Measurements from ENCODE around the gene SAA4. TPM values are rescaled to one million over a fixed set of nuclear protein-coding genes. Genes with fewer than 3 reads are reported as not detected.

SAA4 gene, protein sequence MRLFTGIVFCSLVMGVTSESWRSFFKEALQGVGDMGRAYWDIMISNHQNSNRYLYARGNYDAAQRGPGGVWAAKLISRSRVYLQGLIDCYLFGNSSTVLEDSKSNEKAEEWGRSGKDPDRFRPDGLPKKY
- total RNA-seq (2021; ENCODE audit: unreplicated experiment) (not detected), Bru-seq, nascent RNA (percentile 10 among the genes with signal in this experiment), BruChase-seq, experiment 1, labeled RNA remaining after a 6-hour chase (percentile 36 among the genes with signal in this experiment), BruChase-seq, experiment 2, labeled RNA remaining after a 2-hour chase (not detected)
- not detected in 2 replicates for polyA plus RNA-seq (2012)
- long read RNA-seq: 0 reads

DNA sequence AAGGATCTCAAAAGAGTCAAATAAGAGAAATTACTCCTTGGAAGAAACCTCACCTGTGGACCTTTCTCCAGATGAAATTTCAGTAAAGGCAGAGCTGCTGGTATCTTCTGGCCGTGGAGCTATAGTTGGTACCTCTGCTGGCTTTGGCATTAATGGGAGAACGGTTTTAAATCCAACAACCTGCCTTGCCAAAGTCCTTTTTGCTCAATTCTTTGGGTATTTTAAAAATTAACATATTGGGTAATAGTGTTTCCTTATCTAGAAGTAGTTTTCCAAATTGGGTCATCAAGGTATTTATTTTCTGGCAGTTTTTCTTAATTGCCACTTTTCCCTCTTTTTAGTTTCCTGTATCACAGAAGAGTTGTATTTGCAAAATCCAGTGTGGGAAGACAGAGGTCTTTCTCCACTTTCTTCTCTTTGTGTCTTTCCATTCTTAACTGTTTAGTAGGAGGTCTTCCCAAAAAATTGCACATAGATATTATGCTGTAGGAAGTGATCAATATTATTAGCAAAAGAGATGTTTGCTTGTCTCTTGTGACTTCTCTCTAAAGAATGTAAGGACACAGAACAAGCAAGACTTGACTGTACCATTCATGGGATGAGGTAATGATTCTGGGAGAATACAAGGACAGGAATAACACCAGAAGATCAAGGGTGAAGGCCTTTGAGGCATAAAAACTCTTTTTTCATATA is at the start of gene SAA4:
Gene SAA4, minus strand, starts transcription at position 139 of the 693 bp plus-strand sequence. CDS start 876 bp downstream, outside the sequence.
- Histone ChIP-seq H3K9me3 (ENCODE audit: control insufficient read depth in 1 of 2, insufficient read depth in 1 of 2, low read depth in 1 of 2, low read length in 2 of 2) (no peaks in the 10 kb centered on the region), H3K36me3 (ENCODE audit: control insufficient read depth in 1 of 2, insufficient read depth in 2 of 2, low read length in 2 of 2) (no peaks in the 10 kb centered on the region), H2AFZ (ENCODE audit: low read depth, low read length, poor library complexity, severe bottlenecking) (no peak within 1 kb of the TSS), H3K27ac (ENCODE audit: low read depth, low read length) (no peak within 1 kb of the TSS), H3K4me3 (replicated peaks in 1 of 2; ENCODE audit: low read depth in 1 of 2, low read length in 2 of 2) (no peak within 1 kb of the TSS), H4K20me1 (ENCODE audit: insufficient read depth) (no peaks in the 10 kb centered on the region), H3K9ac (ENCODE audit: low read length) (no peak within 1 kb of the TSS), H3K27me3 (ENCODE audit: insufficient read depth, low read length) (peaks cover 20% of the 10 kb centered on the region), H3K9me2 (ENCODE audit: insufficient read depth) (no peaks in the 10 kb centered on the region), H3K79me2 (ENCODE audit: insufficient read depth, low read length) (no peaks in the 10 kb centered on the region), H3K4me2 (ENCODE audit: low read length) (no peak within 1 kb of the TSS), H3K4me1 (ENCODE audit: control insufficient read depth in 1 of 2, insufficient read depth in 2 of 2, low read length in 2 of 2) (no peaks in the 10 kb centered on the region)
- ChIA-PET RAD21 (ENCODE audit: low non-redundant PET in 1 of 2, low total read pairs in 2 of 2, uncharacterized antibody in 2 of 2, unreplicated experiment in 2 of 2) (no interaction called here), CTCF (no interaction called here), POLR2A (no interaction called here)
- BruUV-seq (replicated peaks): no TSS peak
- TF ChIP-seq RAD21 (IDR thresholded peaks at IDR 0.05; ENCODE audit: low read depth) (no peak), SIN3A (IDR thresholded peaks at IDR 0.05; ENCODE audit: low read depth) (no peak), JUND (IDR thresholded peaks at IDR 0.05) (no peak), ZFX (IDR thresholded peaks at IDR 0.05) (no peak), SP1 (IDR thresholded peaks at IDR 0.05; ENCODE audit: low read depth) (no peak), EZH2phosphoT487 (IDR thresholded peaks at IDR 0.05; ENCODE audit: borderline replicate concordance) (no peak), SRF (IDR thresholded peaks at IDR 0.05; ENCODE audit: low read depth) (no peak), ZNF274 (IDR thresholded peaks at IDR 0.05; ENCODE audit: low read depth, low read length) (no peak), POLR2A (IDR thresholded peaks at IDR 0.05; ENCODE audit: borderline replicate concordance, extremely low read depth, insufficient read depth, insufficient read length) (no peak), YY1 (IDR thresholded peaks at IDR 0.05; ENCODE audit: extremely low read depth, insufficient replicate concordance, low read depth, low read length) (no peak)
- TF ChIP-seq, protein P1, sequence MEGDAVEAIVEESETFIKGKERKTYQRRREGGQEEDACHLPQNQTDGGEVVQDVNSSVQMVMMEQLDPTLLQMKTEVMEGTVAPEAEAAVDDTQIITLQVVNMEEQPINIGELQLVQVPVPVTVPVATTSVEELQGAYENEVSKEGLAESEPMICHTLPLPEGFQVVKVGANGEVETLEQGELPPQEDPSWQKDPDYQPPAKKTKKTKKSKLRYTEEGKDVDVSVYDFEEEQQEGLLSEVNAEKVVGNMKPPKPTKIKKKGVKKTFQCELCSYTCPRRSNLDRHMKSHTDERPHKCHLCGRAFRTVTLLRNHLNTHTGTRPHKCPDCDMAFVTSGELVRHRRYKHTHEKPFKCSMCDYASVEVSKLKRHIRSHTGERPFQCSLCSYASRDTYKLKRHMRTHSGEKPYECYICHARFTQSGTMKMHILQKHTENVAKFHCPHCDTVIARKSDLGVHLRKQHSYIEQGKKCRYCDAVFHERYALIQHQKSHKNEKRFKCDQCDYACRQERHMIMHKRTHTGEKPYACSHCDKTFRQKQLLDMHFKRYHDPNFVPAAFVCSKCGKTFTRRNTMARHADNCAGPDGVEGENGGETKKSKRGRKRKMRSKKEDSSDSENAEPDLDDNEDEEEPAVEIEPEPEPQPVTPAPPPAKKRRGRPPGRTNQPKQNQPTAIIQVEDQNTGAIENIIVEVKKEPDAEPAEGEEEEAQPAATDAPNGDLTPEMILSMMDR (IDR thresholded peaks at IDR 0.05 in 2 of 3, conservative IDR thresholded peaks at IDR 0.05 in 1 of 3; ENCODE audit: borderline replicate concordance in 1 of 3, insufficient read depth in 1 of 3, low read depth in 2 of 3, low read length in 2 of 3): no peak
- TF ChIP-seq, protein P2, sequence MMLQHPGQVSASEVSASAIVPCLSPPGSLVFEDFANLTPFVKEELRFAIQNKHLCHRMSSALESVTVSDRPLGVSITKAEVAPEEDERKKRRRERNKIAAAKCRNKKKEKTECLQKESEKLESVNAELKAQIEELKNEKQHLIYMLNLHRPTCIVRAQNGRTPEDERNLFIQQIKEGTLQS (IDR thresholded peaks at IDR 0.05): no peak
- intact Hi-C loops (cut with micrococcal nuclease): no loop called here
- ATAC-seq: no peak
- DNase-seq (ENCODE audit: low read depth, low spot score): no peak

Data from HCT116 (cell line).